Activated CD4-positive, alpha-beta T cell treated with anti-CD3 and anti-CD28 coated beads, Interleukin-2, amount 50 U/mL, for 1 hour (primary cell): ENCODE measurements around the gene HSPB6.
"Not testable (repeated sequence)": the region's sequence is repeated elsewhere in the genome, so short reads cannot be mapped to it uniquely, and the experiment has no call there.

Experiments used
- DNase-seq: peaks from one replicate; pipeline ENCODE4 v3.0.0-alpha.2; 2020

Gene HSPB6

GRCh38 chr19:35784503-35785338, 27.9 kb upstream of the HSPB6 start:
- no peak for DNase-seq

GRCh38 chr19:35783469-35784434, 26.9 kb upstream of the HSPB6 start:
- no peak for DNase-seq

GRCh38 chr19:35782589-35782988, 25.8 kb upstream of the HSPB6 start:
- DNase-seq = no peak

GRCh38 chr19:35781650-35782049, 24.8 kb upstream of the HSPB6 start:
- DNase-seq = no peak

GRCh38 chr19:35780717-35781116, 23.9 kb upstream of the HSPB6 start:
- DNase-seq = no peak

GRCh38 chr19:35780058-35780457, 23.2 kb upstream of the HSPB6 start:
- no peak for DNase-seq

GRCh38 chr19:35779033-35779432, 22.2 kb upstream of the HSPB6 start:
- DNase-seq = no peak

- DNase-seq = no peak
Measured at GRCh38 chr19:35777961-35778360, 21.1 kb upstream of the HSPB6 start.

GRCh38 chr19:35777086-35777841, 20.4 kb upstream of the HSPB6 start:
- DNase-seq = no peak

- no peak for DNase-seq
Measured at GRCh38 chr19:35776102-35776788, 19.4 kb upstream of the HSPB6 start.

- DNase-seq = peak; percentile 99
Measured at GRCh38 chr19:35775298-35776101, 18.7 kb upstream of the HSPB6 start, which contains the start of gene ARHGAP33. Gene ARHGAP33 (plus strand): TSS chr19:35775564. CDS start chr19:35775659, 95 bp downstream.

- DNase-seq = no peak
Measured at GRCh38 chr19:35775046-35775297, 18.1 kb upstream of the HSPB6 start.

- DNase-seq = no peak
Measured at GRCh38 chr19:35774274-35775045, 17.6 kb upstream of the HSPB6 start.

GRCh38 chr19:35773020-35773806, 16.4 kb upstream of the HSPB6 start:
- DNase-seq = no peak

- DNase-seq = not testable (repeated sequence)
Measured at GRCh38 chr19:35772362-35772761, 15.5 kb upstream of the HSPB6 start.

GRCh38 chr19:35768082-35768421, 11.2 kb upstream of the HSPB6 start:
- DNase-seq = no peak

- DNase-seq = no peak
Measured at GRCh38 chr19:35767288-35768081, 10.7 kb upstream of the HSPB6 start.

GRCh38 chr19:35766571-35767104, 9.8 kb upstream of the HSPB6 start:
- no peak for DNase-seq
